CD4-positive, alpha-beta memory T cell (primary cell): ENCODE data around the gene CXCL12. TPM values are rescaled to one million over a fixed set of nuclear protein-coding genes. Genes with fewer than 3 reads are reported as not detected.

Source experiments
- CTCF ChIA-PET: fragments of 350-600 bp; sonication (Branson Sonifier 250); formaldehyde crosslinking; loops from one replicate; lab custom pipeline; 2021; ENCODE audit warnings: inconsistent platforms; ENCODE audit not compliant: partially characterized antibody; lab: Charles Lee
- POLR2A ChIA-PET: fragments of 350-600 bp; sonication (Branson Sonifier 250); formaldehyde crosslinking; loops from one replicate; lab custom pipeline; 2021; ENCODE audit not compliant: partially characterized antibody; lab: Charles Lee
- DNase-seq, 5 donors: peaks; one replicate each; pipeline versions ENCODE4 v3.0.0 to v3.0.0-alpha.2; 2020 to 2022; ENCODE audit warnings: mixed read lengths in 1 of 5
- H3K27ac ChIP-seq: one replicate; pipeline ENCODE4 v1.7.0; 2013; ENCODE audit warnings: low read depth, low read length
- H3K27me3 ChIP-seq: 2 replicates; pipeline ENCODE4 v1.7.0; 2013; ENCODE audit warnings: mild to moderate bottlenecking, low read length, moderate library complexity; ENCODE audit not compliant: insufficient read depth
- H3K36me3 ChIP-seq: 2 replicates; pipeline ENCODE4 v1.7.0; 2013; ENCODE audit warnings: mild to moderate bottlenecking, low read length, moderate library complexity; ENCODE audit not compliant: insufficient read depth
- H3K4me1 ChIP-seq: 2 replicates; pipeline ENCODE4 v1.7.0; 2013; ENCODE audit warnings: mild to moderate bottlenecking, low read length, moderate library complexity; ENCODE audit not compliant: insufficient read depth
- H3K4me3 ChIP-seq, 2 donors: one replicate each; pipeline ENCODE4 v1.7.0; 2013; ENCODE audit warnings: low read length in 2 of 2, mild to moderate bottlenecking in 1 of 2
- H3K9me3 ChIP-seq, 2 donors: one replicate each; pipeline ENCODE4 v1.7.0; 2013; ENCODE audit warnings: low read length in 2 of 2, control low read depth in 1 of 2; ENCODE audit not compliant: control insufficient read depth in 1 of 2
- H3K27ac Mint-ChIP-seq, 7 donors: one replicate each; pipeline ENCODE4 v1.8.0; 2020 to 2021; ENCODE audit warnings: mixed read lengths in 7 of 7, mild to moderate bottlenecking in 6 of 7, inconsistent platforms in 3 of 7, moderate library complexity in 3 of 7
- H3K27me3 Mint-ChIP-seq, 2 donors: one replicate each; pipeline ENCODE4 v1.8.0; 2020 to 2021; ENCODE audit warnings: mixed read lengths in 2 of 2
- H3K36me3 Mint-ChIP-seq, 2 donors: one replicate each; pipeline ENCODE4 v1.8.0; 2020 to 2021; ENCODE audit warnings: mixed read lengths in 2 of 2, inconsistent platforms in 1 of 2, mild to moderate bottlenecking in 1 of 2
- H3K4me1 Mint-ChIP-seq, 4 donors: one replicate each; pipeline ENCODE4 v1.8.0; 2020 to 2021; ENCODE audit warnings: mixed read lengths in 4 of 4, mild to moderate bottlenecking in 1 of 4
- H3K4me3 Mint-ChIP-seq, 8 donors: one replicate each; pipeline ENCODE4 v1.8.0; 2020 to 2021; ENCODE audit warnings: mixed read lengths in 8 of 8, mild to moderate bottlenecking in 7 of 8, moderate library complexity in 6 of 8, inconsistent platforms in 3 of 8
- H3K9me3 Mint-ChIP-seq, 8 donors: one replicate each; pipeline ENCODE4 v1.8.0; 2020 to 2021; ENCODE audit warnings: mixed read lengths in 8 of 8, mild to moderate bottlenecking in 5 of 8, inconsistent platforms in 3 of 8, moderate library complexity in 1 of 8
- intact Hi-C: fragments of 100-400 bp; cut with micrococcal nuclease; formaldehyde crosslinking; loops from one replicate; pipeline ENCODE4 v1.15.1; 2023
- polyA plus RNA-seq, 2 donors: library from polyadenylated mRNA; unstranded; fragments of 300-500 nt; fragmentation: Illumina TruSeq; gene quantifications; one replicate each; pipeline ENCODE4 v1.2.3, GENCODE V29; 2021
- total RNA-seq, 2 experiments: library from RNA; stranded (reverse); gene quantifications; one replicate each; pipeline ENCODE4 v1.2.3, GENCODE V29; 2021

CXCL12 gene
- total and polyA plus RNA-seq, 4 experiments from 2014 or later: not detected

- no peaks in the 10 kb centered on the region for H3K4me1 ChIP-seq
- no peaks in the 10 kb centered on the region for H3K36me3 Mint-ChIP-seq
- H3K4me3 Mint-ChIP-seq: no peak overlapping the region
- H3K9me3 ChIP-seq: no peaks in the 10 kb centered on the region
- no peak overlapping the region for H3K4me3 ChIP-seq
- H3K27ac Mint-ChIP-seq: no peak overlapping the region
- H3K27me3 Mint-ChIP-seq: peaks cover 0 to 5% of the 10 kb centered on the region in 2 donors
- no peaks in the 10 kb centered on the region for H3K27me3 ChIP-seq
- H3K4me1 Mint-ChIP-seq: no peaks in the 10 kb centered on the region
- POLR2A ChIA-PET: no interaction called here
- no peak overlapping the region for H3K27ac ChIP-seq
- no peaks in the 10 kb centered on the region for H3K36me3 ChIP-seq
- CTCF ChIA-PET: interaction anchor here (2.3 kb wide), 1 partner anchor 8 kb away, joined by 10 read pairs; no protein-coding TSS in a partner anchor
- intact Hi-C loops: no loop called here
- DNase-seq: no peak
- no peaks in the 10 kb centered on the region for H3K9me3 Mint-ChIP-seq
Measured at GRCh38 chr10:44377651-44378310, 7.1 kb downstream of the CXCL12 start.

- intact Hi-C loops: no loop called here
- H3K4me1 Mint-ChIP-seq: peaks cover 0 to 1% (median 0%) of the 10 kb centered on the region in 4 donors
- no peak overlapping the region for H3K27ac ChIP-seq
- H3K4me1 ChIP-seq: no peaks in the 10 kb centered on the region
- no peaks in the 10 kb centered on the region for H3K36me3 Mint-ChIP-seq
- H3K4me3 ChIP-seq: no peak overlapping the region
- no peaks in the 10 kb centered on the region for H3K9me3 Mint-ChIP-seq
- no peak overlapping the region for H3K27ac Mint-ChIP-seq
- no peaks in the 10 kb centered on the region for H3K36me3 ChIP-seq
- no peak overlapping the region for H3K4me3 Mint-ChIP-seq
- H3K27me3 ChIP-seq: no peaks in the 10 kb centered on the region
- H3K27me3 Mint-ChIP-seq: peaks cover 0 to 2% of the 10 kb centered on the region in 2 donors
- H3K9me3 ChIP-seq: no peaks in the 10 kb centered on the region
- no peak for DNase-seq
- ChIA-PET POLR2A (no interaction called here), CTCF (interaction anchor here (2.3 kb wide), 1 partner anchor 10 kb away, joined by 10 read pairs; no protein-coding TSS in a partner anchor)
Measured at GRCh38 chr10:44376472-44377099, 8.3 kb downstream of the CXCL12 start.

- CTCF ChIA-PET: interaction anchor here (1.1 kb wide), 1 partner anchor 684 kb away, joined by 3 read pairs; no protein-coding TSS in a partner anchor
- Mint-ChIP-seq H3K4me3 (no peak overlapping the region), H3K9me3 (no peaks in the 10 kb centered on the region), H3K36me3 (no peaks in the 10 kb centered on the region), H3K4me1 (peaks cover 0 to 1% (median 0%) of the 10 kb centered on the region in 4 donors), H3K27ac (no peak overlapping the region), H3K27me3 (peaks cover 0 to 2% of the 10 kb centered on the region in 2 donors)
- Histone ChIP-seq H3K9me3 (no peaks in the 10 kb centered on the region), H3K27ac (no peak overlapping the region), H3K4me3 (no peak overlapping the region), H3K4me1 (no peaks in the 10 kb centered on the region), H3K36me3 (no peaks in the 10 kb centered on the region), H3K27me3 (no peaks in the 10 kb centered on the region)
- intact Hi-C loops: no loop called here
- POLR2A ChIA-PET: no interaction called here
- DNase-seq: no peak
Measured at GRCh38 chr10:44374155-44374554, 10.7 kb downstream of the CXCL12 start.

DNA sequence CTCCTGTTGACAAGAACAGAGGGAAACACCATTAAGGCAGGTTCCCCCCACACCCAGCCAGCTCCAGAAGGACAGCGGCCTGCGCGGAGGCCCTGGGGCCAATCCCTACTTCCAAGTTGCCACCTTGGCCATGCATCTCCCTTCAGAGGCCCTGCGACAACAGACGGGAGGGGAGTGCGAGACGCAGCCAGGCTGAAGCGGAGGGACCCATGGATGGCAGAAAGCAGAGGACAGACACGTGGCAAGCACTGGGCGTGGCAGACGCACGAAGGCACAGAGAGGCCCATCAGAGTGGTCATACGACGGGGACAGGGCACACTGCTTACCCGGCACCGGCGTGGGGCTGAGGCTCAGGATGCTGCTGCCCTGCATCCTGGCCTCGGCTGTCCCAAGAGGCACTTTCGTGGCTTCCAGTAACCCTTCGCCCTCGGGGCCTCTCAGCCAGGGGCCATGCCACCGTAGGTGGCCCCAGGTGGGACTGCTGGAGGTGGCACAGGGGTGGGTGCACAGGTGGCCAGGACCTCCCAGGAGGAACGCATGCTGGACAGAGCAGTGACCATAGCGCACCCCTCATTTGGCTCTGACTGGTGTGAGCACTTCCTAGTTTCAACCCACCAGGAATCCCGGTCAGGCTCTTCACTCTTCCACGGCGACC is 11.4 kb downstream of the CXCL12 start:
- Mint-ChIP-seq H3K36me3 (no peaks in the 10 kb centered on the region), H3K27ac (no peak overlapping the region), H3K4me1 (peaks cover 0 to 1% (median 0%) of the 10 kb centered on the region in 4 donors), H3K9me3 (no peaks in the 10 kb centered on the region), H3K4me3 (no peak overlapping the region), H3K27me3 (peaks cover 0 to 2% of the 10 kb centered on the region in 2 donors)
- Histone ChIP-seq H3K36me3 (no peaks in the 10 kb centered on the region), H3K27ac (no peak overlapping the region), H3K27me3 (no peaks in the 10 kb centered on the region), H3K4me1 (no peaks in the 10 kb centered on the region), H3K4me3 (no peak overlapping the region), H3K9me3 (no peaks in the 10 kb centered on the region)
- ChIA-PET CTCF (no interaction called here), POLR2A (no interaction called here)
- DNase-seq: no peak
- intact Hi-C loops: no loop called here

DNA sequence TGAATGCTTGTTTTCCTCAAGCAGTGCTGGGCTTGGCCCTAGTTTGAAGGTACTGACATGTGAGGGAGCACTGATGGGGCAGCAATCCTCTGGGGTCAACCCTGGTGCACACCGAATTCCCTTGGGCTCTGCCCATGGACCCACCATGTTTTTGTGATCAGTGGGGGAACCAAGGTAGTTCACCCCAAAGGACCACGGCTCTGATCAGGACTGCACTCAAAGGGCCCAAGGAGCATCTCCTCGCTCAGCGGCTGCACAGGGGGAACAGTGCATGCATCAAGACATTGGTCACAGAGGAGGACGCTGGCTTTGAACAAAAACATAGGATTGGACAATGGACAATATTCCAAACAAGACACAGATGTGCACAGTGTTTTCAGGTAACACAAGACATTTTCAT is 12.7 kb downstream of the CXCL12 start:
- no peak overlapping the region for H3K27ac ChIP-seq
- no peaks in the 10 kb centered on the region for H3K4me1 ChIP-seq
- H3K4me3 ChIP-seq: no peak overlapping the region
- intact Hi-C loops: no loop called here
- peaks cover 0 to 2% of the 10 kb centered on the region in 2 donors for H3K27me3 Mint-ChIP-seq
- ChIA-PET POLR2A (no interaction called here), CTCF (no interaction called here)
- H3K9me3 Mint-ChIP-seq: no peaks in the 10 kb centered on the region
- no peak overlapping the region for H3K4me3 Mint-ChIP-seq
- peaks cover 0 to 1% (median 0%) of the 10 kb centered on the region in 4 donors for H3K4me1 Mint-ChIP-seq
- no peak for DNase-seq
- H3K36me3 Mint-ChIP-seq: no peaks in the 10 kb centered on the region
- H3K9me3 ChIP-seq: no peaks in the 10 kb centered on the region
- H3K27me3 ChIP-seq: no peaks in the 10 kb centered on the region
- no peaks in the 10 kb centered on the region for H3K36me3 ChIP-seq
- H3K27ac Mint-ChIP-seq: no peak overlapping the region

GRCh38 chr10:44370731-44371248 is 14.1 kb downstream of the CXCL12 start:
- Mint-ChIP-seq H3K9me3 (peaks cover 0 to 1% (median 0%) of the 10 kb centered on the region in 8 donors), H3K27me3 (peaks cover 0 to under 1% of the 10 kb centered on the region in 2 donors), H3K4me3 (no peak overlapping the region), H3K4me1 (peaks cover 0 to 1% (median 0%) of the 10 kb centered on the region in 4 donors), H3K36me3 (no peaks in the 10 kb centered on the region), H3K27ac (no peak overlapping the region)
- Histone ChIP-seq H3K36me3 (no peaks in the 10 kb centered on the region), H3K4me3 (no peak overlapping the region), H3K4me1 (no peaks in the 10 kb centered on the region), H3K27ac (no peak overlapping the region), H3K27me3 (no peaks in the 10 kb centered on the region), H3K9me3 (no peaks in the 10 kb centered on the region)
- no peak for DNase-seq
- CTCF ChIA-PET: no interaction called here
- POLR2A ChIA-PET: no interaction called here
- intact Hi-C loops: no loop called here

- no peak overlapping the region for H3K27ac Mint-ChIP-seq
- no peak for DNase-seq
Measured at GRCh38 chr10:44369854-44370253, 15.0 kb downstream of the CXCL12 start.

More at GRCh38 chr10:44369854-44370253, 15.0 kb downstream of the CXCL12 start:
- H3K27me3 Mint-ChIP-seq: peaks cover 0 to 3% of the 10 kb centered on the region in 2 donors
- ChIA-PET CTCF (no interaction called here), POLR2A (no interaction called here)
- Histone ChIP-seq H3K36me3 (no peaks in the 10 kb centered on the region), H3K27ac (no peak overlapping the region), H3K4me3 (no peak overlapping the region), H3K9me3 (no peaks in the 10 kb centered on the region), H3K27me3 (no peaks in the 10 kb centered on the region), H3K4me1 (no peaks in the 10 kb centered on the region)
- peaks cover 0 to 1% (median 0%) of the 10 kb centered on the region in 8 donors for H3K9me3 Mint-ChIP-seq
- no peak overlapping the region for H3K4me3 Mint-ChIP-seq
- H3K36me3 Mint-ChIP-seq: no peaks in the 10 kb centered on the region
- peaks cover 0 to 1% (median 0%) of the 10 kb centered on the region in 4 donors for H3K4me1 Mint-ChIP-seq
- intact Hi-C loops: no loop called here
